Common myeloid progenitor, CD34-positive (primary cell): ENCODE results near the gene NFKB2. TPM values are rescaled to one million over a fixed set of nuclear protein-coding genes. Genes with fewer than 3 reads are reported as not detected.

Experiments used
- CTCF ChIA-PET: fragments of 350-600 bp; sonication (Branson Sonifier 250); formaldehyde crosslinking; loops from one replicate; lab custom pipeline; 2021; ENCODE audit warnings: antibody characterized with exemption; lab: Charles Lee
- POLR2A ChIA-PET: fragments of 350-600 bp; sonication (Branson Sonifier 250); formaldehyde crosslinking; loops from one replicate; lab custom pipeline; 2021; ENCODE audit warnings: antibody characterized with exemption; lab: Charles Lee
- DNase-seq, 3 donors: peaks; one replicate each; pipeline versions ENCODE4 v3.0.0 to v3.0.0-alpha.2; 2013
- H3K27ac ChIP-seq, 2 experiments: 1 replicate in 1 of 2; 2 replicates in 1 of 2; pipeline ENCODE4 v1.7.0; 2013; ENCODE audit warnings: inconsistent platforms in 2 of 2, low read length in 2 of 2, mild to moderate bottlenecking in 2 of 2, low read depth in 1 of 2, moderate library complexity in 1 of 2; ENCODE audit not compliant: severe bottlenecking in 2 of 2, insufficient read depth in 1 of 2, poor library complexity in 1 of 2
- H3K27me3 ChIP-seq, 5 experiments: replicated peaks in 2 of 5; 1 replicate in 3 of 5; 2 replicates in 2 of 5; pipeline versions ENCODE4 v1.6.1 to v1.7.0; 2013; ENCODE audit warnings: low read length in 4 of 5, mild to moderate bottlenecking in 2 of 5, moderate library complexity in 2 of 5, inconsistent platforms in 1 of 5; ENCODE audit not compliant: insufficient read depth in 5 of 5, control insufficient read depth in 4 of 5
- H3K36me3 ChIP-seq, 4 experiments: 1 replicate in 2 of 4; 2 replicates in 2 of 4; pipeline versions ENCODE4 v1.6.1 to v1.7.0; 2013; ENCODE audit warnings: low read length in 3 of 4, control low read depth in 1 of 4, mild to moderate bottlenecking in 1 of 4; ENCODE audit not compliant: control insufficient read depth in 4 of 4, insufficient read depth in 4 of 4
- H3K4me1 ChIP-seq, 4 experiments: 1 replicate in 3 of 4; 2 replicates in 1 of 4; pipeline versions ENCODE4 v1.6.1 to v1.7.1; 2013; ENCODE audit warnings: low read length in 3 of 4, mild to moderate bottlenecking in 3 of 4, control low read depth in 1 of 4, inconsistent platforms in 1 of 4, moderate library complexity in 1 of 4; ENCODE audit not compliant: control insufficient read depth in 4 of 4, insufficient read depth in 4 of 4; ENCODE audit errors: control extremely low read depth in 1 of 4
- H3K4me3 ChIP-seq, 7 experiments: 1 replicate in 4 of 7; 2 replicates in 3 of 7; pipeline versions ENCODE4 v1.5.1 to v1.7.0; 2013; ENCODE audit warnings: mild to moderate bottlenecking in 7 of 7, low read length in 6 of 7, moderate library complexity in 6 of 7, inconsistent platforms in 2 of 7, low read depth in 2 of 7, control low read depth in 1 of 7; ENCODE audit not compliant: insufficient read depth in 4 of 7, control insufficient read depth in 1 of 7; ENCODE audit errors: extremely low read depth in 1 of 7
- H3K9me3 ChIP-seq, 5 experiments: 1 replicate in 4 of 5; 2 replicates in 1 of 5; pipeline versions ENCODE4 v1.6.1 to v1.7.1; 2013; ENCODE audit warnings: low read length in 4 of 5, mild to moderate bottlenecking in 2 of 5, inconsistent platforms in 1 of 5, low read depth in 1 of 5, moderate library complexity in 1 of 5; ENCODE audit not compliant: control insufficient read depth in 4 of 5, insufficient read depth in 2 of 5; ENCODE audit errors: control extremely low read depth in 1 of 5
- WGBS: methylation state at CpG from one replicate; pipeline ENCODE4 v1.1.5; 2013; ENCODE audit not compliant: insufficient coverage; 5-methylcytosine and 5-hydroxymethylcytosine counted together
- polyA plus RNA-seq: library from polyadenylated mRNA; unstranded; fragments of 120-200 nt; gene quantifications from one replicate; pipeline ENCODE4 v1.2.1, GENCODE V29; 2013

Gene NFKB2
- 23.1 TPM for polyA plus RNA-seq

DNA sequence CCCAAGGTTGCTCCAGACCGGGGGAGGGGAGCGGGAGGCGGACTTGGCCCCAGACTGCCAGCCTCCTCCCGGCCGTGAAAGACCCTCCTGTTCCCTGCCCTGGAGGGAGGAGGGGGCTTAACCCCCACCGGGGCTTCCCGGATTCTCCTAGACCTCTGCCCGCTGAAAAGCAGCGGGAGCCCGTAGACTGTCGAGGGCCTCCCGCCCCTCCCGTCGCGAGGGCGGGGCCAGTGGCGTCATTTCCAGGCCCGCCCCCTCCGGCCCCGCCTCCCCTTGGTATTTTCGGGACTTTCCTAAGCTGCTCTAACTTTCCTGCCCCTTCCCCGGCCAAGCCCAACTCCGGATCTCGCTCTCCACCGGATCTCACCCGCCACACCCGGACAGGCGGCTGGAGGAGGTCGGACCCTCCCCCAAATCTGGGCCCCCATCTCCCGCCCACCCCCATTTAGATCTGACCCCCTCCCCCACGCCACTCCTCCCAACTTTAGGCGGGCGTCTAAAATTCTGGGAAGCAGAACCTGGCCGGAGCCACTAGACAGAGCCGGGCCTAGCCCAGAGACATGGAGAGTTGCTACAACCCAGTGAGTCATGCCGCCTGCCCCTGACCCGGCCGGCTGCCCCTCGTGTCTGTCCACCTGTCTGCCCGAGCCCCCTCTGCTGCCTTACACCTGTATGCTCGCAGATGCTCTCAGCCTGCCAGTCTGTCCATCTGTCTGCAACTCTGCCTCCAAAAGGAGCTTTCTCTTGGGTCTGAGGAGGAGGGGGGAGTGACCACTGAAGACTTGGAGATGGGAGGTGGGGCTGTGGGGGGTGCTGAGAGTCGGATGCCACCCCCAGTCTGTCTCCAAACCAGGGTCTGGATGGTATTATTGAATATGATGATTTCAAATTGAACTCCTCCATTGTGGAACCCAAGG lies at the start of gene NFKB2:
TSS of gene NFKB2 (plus strand) at position 306 of the 917 bp plus-strand sequence. CDS start at position 561, 255 bp downstream.
- Histone ChIP-seq H3K27ac (peak within 1 kb of the TSS; percentile 90 to 97), H3K36me3 (peaks cover 0 to 15% (median 10%) of the 10 kb centered on the region in 4 experiments), H3K9me3 (no peaks in the 10 kb centered on the region), H3K4me3 (peak within 1 kb of the TSS; percentile 57 to 95 (median 74)), H3K4me1 (peaks cover 2 to 41% (median 38%) of the 10 kb centered on the region in 4 experiments), H3K27me3 (peaks cover 0 to 8% (median 2%) of the 10 kb centered on the region in 5 experiments)
- ChIA-PET CTCF (interaction anchor here (1.1 to 6.7 kb wide), 7 partner anchors 9 to 98 kb away, joined by 3 to 45 read pairs (median 9); partner anchors contain the start of gene FBXL15), POLR2A (interaction anchor here (0.6 to 4.1 kb wide), 13 partner anchors 9 to 348 kb away, joined by 3 to 31 read pairs (median 4); partner anchors contain the start of genes CUEDC2 and FBXL15)
- WGBS, result 0% methylated on average over 28 of the region's 42 CpGs
- DNase-seq, result peak; percentile 87 to 94 (median 91)

DNA sequence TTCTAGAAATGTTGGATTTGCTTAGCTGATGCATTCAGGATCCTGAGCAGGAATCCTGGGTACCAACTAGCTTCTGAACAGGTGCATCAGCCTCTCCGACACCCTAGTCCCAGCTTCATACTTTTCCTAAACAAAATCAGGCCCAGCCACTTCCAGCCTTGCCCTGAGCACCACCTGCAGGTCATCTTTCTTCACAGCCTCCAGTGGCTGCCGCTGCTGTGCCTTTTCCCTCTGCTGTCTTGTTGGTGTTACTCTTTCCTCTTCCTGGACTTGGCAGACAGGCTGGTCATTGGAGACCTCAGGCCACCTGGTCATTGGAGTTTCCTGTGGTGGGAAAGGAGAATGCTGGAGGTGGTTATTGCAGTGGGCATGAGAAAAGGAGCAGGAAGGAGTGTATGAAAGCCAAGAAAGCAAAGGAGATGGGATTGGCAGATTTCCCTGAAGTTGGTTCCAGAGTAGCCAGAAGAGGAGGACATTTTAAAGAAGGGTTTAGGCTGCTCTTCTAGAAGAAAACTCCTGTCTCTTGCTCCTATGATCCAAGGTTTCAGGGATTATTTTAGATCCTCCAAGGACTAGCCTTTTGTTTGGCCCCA lies 48.2 kb upstream of the NFKB2 start:
- Histone ChIP-seq H3K27ac (no peak overlapping the region), H3K4me3 (no peak overlapping the region), H3K4me1 (no peaks in the 10 kb centered on the region), H3K9me3 (no peaks in the 10 kb centered on the region), H3K36me3 (peaks cover 15 to 32% (median 19%) of the 10 kb centered on the region in 4 experiments), H3K27me3 (no peaks in the 10 kb centered on the region)
- peak; percentile 32 to 53 (median 52) for DNase-seq
- 87% methylated on average over 2 of the region's 2 CpGs for WGBS
- ChIA-PET POLR2A (no interaction called here), CTCF (interaction anchor here (0.7 to 19.8 kb wide), 18 partner anchors 10 to 178 kb away, joined by 3 to 611 read pairs (median 4); partner anchors contain the start of genes ELOVL3 and PITX3)

DNA sequence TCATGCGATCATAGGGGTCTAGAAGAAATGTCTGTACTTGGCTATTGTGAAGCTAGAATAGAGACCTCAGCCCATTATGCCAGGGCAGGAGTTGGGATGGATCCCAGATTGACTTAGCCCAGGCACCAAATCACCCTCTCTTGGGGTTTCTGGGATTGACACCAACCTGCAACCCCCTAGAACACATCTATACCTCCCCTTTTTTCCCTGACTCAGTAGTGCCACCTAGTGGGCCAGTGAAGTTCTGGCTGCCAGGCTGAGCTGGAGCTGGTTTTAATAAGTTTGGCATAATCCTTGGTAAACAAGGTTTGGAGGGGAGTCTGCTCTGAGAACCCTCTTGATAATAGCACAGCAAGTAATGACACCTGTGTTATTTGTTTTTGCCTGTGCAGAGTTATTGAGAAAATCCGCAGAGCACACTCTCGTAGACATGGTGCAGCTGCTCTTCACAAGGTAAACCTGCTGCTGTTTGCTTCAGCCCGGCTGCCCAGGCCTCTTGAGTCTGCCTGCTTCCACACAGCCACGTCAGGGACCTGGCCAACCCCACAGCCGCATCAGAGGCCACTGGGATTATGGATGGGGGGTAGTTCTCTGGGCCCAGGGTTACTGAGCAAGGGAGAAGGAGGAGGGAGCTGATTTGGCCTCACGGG lies 43.3 kb upstream of the NFKB2 start:
- ChIA-PET POLR2A (no interaction called here), CTCF (interaction anchor here (0.6 to 19.8 kb wide), 28 partner anchors 10 to 232 kb away, joined by 3 to 611 read pairs (median 4); partner anchors contain the start of genes ELOVL3, FBXL15, NFKB2 and NOLC1)
- Histone ChIP-seq H3K9me3 (no peaks in the 10 kb centered on the region), H3K4me1 (no peaks in the 10 kb centered on the region), H3K36me3 (peaks cover 25 to 66% (median 40%) of the 10 kb centered on the region in 4 experiments), H3K27me3 (no peaks in the 10 kb centered on the region), H3K27ac (no peak overlapping the region), H3K4me3 (no peak overlapping the region)
- WGBS, result 84% methylated on average over 5 of the region's 7 CpGs
- peak; percentile 63 to 82 (median 70) for DNase-seq

DNA sequence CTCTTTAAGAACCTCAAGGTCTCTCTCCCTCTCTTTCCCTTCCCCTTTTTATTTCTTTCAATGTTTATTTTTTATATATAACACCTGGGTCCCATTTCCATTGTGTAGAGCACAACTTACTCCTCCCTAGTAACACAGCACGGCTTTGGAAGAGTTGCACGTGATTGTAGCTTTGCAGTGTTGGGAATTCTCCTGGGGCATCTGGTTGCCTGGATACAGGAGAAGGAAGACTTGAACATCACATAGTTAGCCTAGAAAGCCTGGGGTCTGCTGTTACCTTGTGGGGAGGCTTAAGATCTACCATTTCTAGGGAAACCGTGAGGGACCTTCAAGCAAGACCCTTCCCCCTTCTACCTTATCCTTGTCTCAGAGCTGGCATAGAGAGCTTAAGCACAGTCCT lies 41.1 kb upstream of the NFKB2 start:
- 100% methylated on average over 3 of the region's 3 CpGs for WGBS
- POLR2A ChIA-PET, result no interaction called here
- H3K36me3 ChIP-seq, result peaks cover 35 to 83% (median 55%) of the 10 kb centered on the region in 4 experiments

DNA sequence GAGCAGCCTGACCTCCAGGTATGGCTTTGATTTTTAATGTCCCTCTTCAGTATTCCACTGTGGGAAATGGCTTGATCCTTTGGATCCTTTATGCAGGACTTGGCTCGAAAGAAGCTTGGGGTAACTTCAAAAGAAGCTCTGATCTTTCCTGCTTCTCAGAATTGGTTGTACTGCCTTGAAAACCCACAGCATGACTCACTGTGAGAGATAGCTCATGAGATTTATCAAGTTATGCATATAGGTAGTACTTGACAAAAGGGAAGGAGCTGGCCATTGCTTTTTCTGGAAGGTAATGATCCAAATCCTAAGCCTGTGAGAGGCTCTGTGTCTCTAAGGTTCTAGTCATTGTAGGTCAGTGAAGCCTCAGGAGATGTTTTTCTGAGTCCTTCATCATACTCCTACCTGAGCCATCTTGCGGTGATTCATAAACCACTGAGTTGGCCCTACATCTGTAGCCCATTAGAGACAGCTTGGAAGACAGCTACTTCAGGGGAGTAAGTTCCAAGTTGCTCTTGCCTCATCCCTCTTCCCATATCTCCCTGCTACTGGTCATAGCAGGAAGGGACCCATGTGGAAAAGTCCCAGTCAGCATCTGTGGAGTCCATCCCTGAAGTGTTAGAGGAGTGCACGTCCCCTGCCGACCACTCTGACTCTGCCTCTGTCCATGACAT lies 36.7 kb upstream of the NFKB2 start:
- no peak for DNase-seq
- H3K27me3 ChIP-seq, result no peaks in the 10 kb centered on the region
- H3K9me3 ChIP-seq, result no peaks in the 10 kb centered on the region
- H3K36me3 ChIP-seq, result peaks cover 36 to 89% (median 63%) of the 10 kb centered on the region in 4 experiments
- POLR2A ChIA-PET, result no interaction called here
- 98% methylated on average over 4 of the region's 4 CpGs for WGBS
- no peak overlapping the region for H3K4me3 ChIP-seq
- H3K27ac ChIP-seq, result no peak overlapping the region
- CTCF ChIA-PET, result interaction anchor here (1.0 to 19.8 kb wide), 6 partner anchors 10 to 129 kb away, joined by 3 to 611 read pairs (median 10); partner anchors contain the start of genes ELOVL3 and PITX3
- no peaks in the 10 kb centered on the region for H3K4me1 ChIP-seq

More for the DNA sequence above, 41.1 kb upstream of the NFKB2 start:
- no peak overlapping the region for H3K4me3 ChIP-seq
- H3K27ac ChIP-seq, result no peak overlapping the region
- H3K4me1 ChIP-seq, result no peaks in the 10 kb centered on the region
- no peaks in the 10 kb centered on the region for H3K27me3 ChIP-seq
- CTCF ChIA-PET, result interaction anchor here (0.8 to 19.8 kb wide), 9 partner anchors 11 to 224 kb away, joined by 3 to 611 read pairs (median 4); partner anchors contain the start of genes ELOVL3 and PITX3
- no peaks in the 10 kb centered on the region for H3K9me3 ChIP-seq
- DNase-seq, result no peak

DNA sequence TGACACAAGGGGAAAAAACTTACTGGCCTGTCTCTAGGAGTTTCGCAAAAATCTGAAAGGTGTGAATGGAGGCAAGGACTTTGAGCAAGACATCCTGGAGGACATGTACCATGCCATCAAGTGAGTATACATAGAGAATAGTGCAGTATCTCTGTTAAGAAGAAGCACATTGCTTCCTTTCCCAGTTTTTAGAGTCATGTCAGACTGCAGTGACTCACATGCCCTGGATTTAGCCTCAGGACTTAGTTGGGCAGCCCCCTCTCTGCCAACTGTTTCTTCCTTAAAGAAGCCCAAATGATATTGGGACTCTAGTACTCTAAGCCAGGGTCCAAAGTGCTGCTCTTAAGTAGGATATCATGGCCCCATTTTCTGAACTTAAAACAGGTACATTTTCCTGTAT lies 28.1 kb upstream of the NFKB2 start:
- 100% methylated on average over 1 of the region's 1 CpG for WGBS
- CTCF ChIA-PET, result interaction anchor here (1.5 to 2.2 kb wide), 2 partner anchors 9 to 12 kb away, joined by 6 to 14 read pairs; no protein-coding TSS in a partner anchor

More for the DNA sequence above, 28.1 kb upstream of the NFKB2 start:
- H3K27me3 ChIP-seq, result no peaks in the 10 kb centered on the region
- no peak overlapping the region for H3K27ac ChIP-seq
- DNase-seq, result no peak
- no peak overlapping the region for H3K4me3 ChIP-seq
- peaks cover 30 to 88% (median 76%) of the 10 kb centered on the region in 4 experiments for H3K36me3 ChIP-seq
- POLR2A ChIA-PET, result no interaction called here
- H3K4me1 ChIP-seq, result no peaks in the 10 kb centered on the region
- peaks cover 0 to 10% (median 0%) of the 10 kb centered on the region in 5 experiments for H3K9me3 ChIP-seq
